GM21423 (cell line): Measurements from ENCODE around the gene OTOF.

Experiments
- ATAC-seq: cut with Tn5 transposase; IDR thresholded peaks from one replicate; pipeline ENCODE4 v1.9.1; 2021; ENCODE audit warnings: mild to moderate bottlenecking, moderate library complexity; ENCODE audit not compliant: unreplicated experiment

Gene OTOF

GRCh38 chr2:26503231-26503880 lies 25.4 kb upstream of the OTOF start:
- peak; percentile 79 for ATAC-seq

- ATAC-seq: no peak
Measured at GRCh38 chr2:26500406-26500805, 22.5 kb upstream of the OTOF start.

- ATAC-seq: no peak
Measured at GRCh38 chr2:26495705-26496297, 17.9 kb upstream of the OTOF start.

- no peak for ATAC-seq
Measured at GRCh38 chr2:26494891-26495290, 17.0 kb upstream of the OTOF start.

- no peak for ATAC-seq
Measured at GRCh38 chr2:26494199-26494598, 16.3 kb upstream of the OTOF start.

- ATAC-seq: no peak
Measured at GRCh38 chr2:26493566-26493965, 15.6 kb upstream of the OTOF start.

- ATAC-seq: no peak
Measured at GRCh38 chr2:26492749-26493515, 15.0 kb upstream of the OTOF start.

GRCh38 chr2:26491563-26492167 lies 13.7 kb upstream of the OTOF start:
- ATAC-seq: no peak

- ATAC-seq: no peak
Measured at GRCh38 chr2:26489213-26489850, 11.4 kb upstream of the OTOF start.

GRCh38 chr2:26488463-26489212 lies 10.7 kb upstream of the OTOF start:
- ATAC-seq: no peak

GRCh38 chr2:26487192-26487591 lies 9.3 kb upstream of the OTOF start:
- no peak for ATAC-seq

GRCh38 chr2:26486789-26487188 lies 8.9 kb upstream of the OTOF start:
- no peak for ATAC-seq

GRCh38 chr2:26485725-26486418 lies 7.9 kb upstream of the OTOF start:
- ATAC-seq: no peak

- no peak for ATAC-seq
Measured at GRCh38 chr2:26485099-26485498, 7.2 kb upstream of the OTOF start.

GRCh38 chr2:26484579-26484978 lies 6.7 kb upstream of the OTOF start:
- no peak for ATAC-seq

GRCh38 chr2:26483957-26484565 lies 6.1 kb upstream of the OTOF start:
- no peak for ATAC-seq

GRCh38 chr2:26483516-26483915 lies 5.6 kb upstream of the OTOF start:
- ATAC-seq: no peak

GRCh38 chr2:26483027-26483326 lies 5.1 kb upstream of the OTOF start:
- no peak for ATAC-seq

- ATAC-seq: no peak
Measured at GRCh38 chr2:26482211-26483026, 4.5 kb upstream of the OTOF start.
